NCI-H2196 treated with DMSO at 0.1 percent for 48 hours (cell line): ENCODE results near the gene CDKN1B.

ENCODE experiments used
- DNase-seq: peaks from one replicate; lab custom pipeline; 2025; ENCODE audit not compliant: unreplicated experiment; lab: John Stamatoyannopoulos, UW

Gene CDKN1B

GRCh38 chr12:12700254-12700653 is 16.9 kb upstream of the CDKN1B start:
- no peak for DNase-seq

- DNase-seq = no peak
Measured at GRCh38 chr12:12701457-12701856, 15.7 kb upstream of the CDKN1B start.

- DNase-seq = peak; percentile 50
Measured at GRCh38 chr12:12704593-12705230, 12.5 kb upstream of the CDKN1B start.

- DNase-seq = no peak
Measured at GRCh38 chr12:12705838-12706520, 11.2 kb upstream of the CDKN1B start.

GRCh38 chr12:12713932-12714275 is 3.3 kb upstream of the CDKN1B start:
- no peak for DNase-seq

GRCh38 chr12:12714276-12715021 is 2.7 kb upstream of the CDKN1B start:
- no peak for DNase-seq

- DNase-seq = no peak
Measured at GRCh38 chr12:12715128-12715458, 2.1 kb upstream of the CDKN1B start.

- no peak for DNase-seq
Measured at GRCh38 chr12:12715459-12716150, 1.6 kb upstream of the CDKN1B start.

- DNase-seq = no peak
Measured at GRCh38 chr12:12716151-12716792, 896 bp upstream of the CDKN1B start.

- no peak for DNase-seq
Measured at GRCh38 chr12:12717586-12718380, 615 bp downstream of the CDKN1B start.

GRCh38 chr12:12718381-12718759 is 1.2 kb downstream of the CDKN1B start:
- DNase-seq = no peak

- DNase-seq = no peak
Measured at GRCh38 chr12:12718853-12719252, 1.7 kb downstream of the CDKN1B start.

- DNase-seq = no peak
Measured at GRCh38 chr12:12719496-12719895, 2.3 kb downstream of the CDKN1B start.

GRCh38 chr12:12720052-12720451 is 2.9 kb downstream of the CDKN1B start:
- no peak for DNase-seq

- no peak for DNase-seq
Measured at GRCh38 chr12:12720672-12721161, 3.5 kb downstream of the CDKN1B start.

GRCh38 chr12:12721176-12721751 is 4.1 kb downstream of the CDKN1B start:
- no peak for DNase-seq

- no peak for DNase-seq
Measured at GRCh38 chr12:12721814-12722434, 4.8 kb downstream of the CDKN1B start.

GRCh38 chr12:12722435-12723148 is 5.4 kb downstream of the CDKN1B start:
- DNase-seq = no peak

GRCh38 chr12:12723149-12723680 is 6.0 kb downstream of the CDKN1B start:
- no peak for DNase-seq
